Lower lobe of right lung (tissue), 2 donors: ENCODE results near the gene VAC14. TPM values are rescaled to one million over a fixed set of nuclear protein-coding genes. Genes with fewer than 3 reads are reported as not detected.
"Not testable (repeated sequence)": the region's sequence is repeated elsewhere in the genome, so short reads cannot be mapped to it uniquely, and the experiment has no call there.

Source experiments
- ATAC-seq, 2 donors: fragments of 200-7000 bp; cut with Tn5 transposase; one replicate each; pipeline ENCODE4 v1.9.1; 2020 to 2022; ENCODE audit warnings: mild to moderate bottlenecking in 2 of 2, moderate library complexity in 2 of 2
- DNase-seq: peaks from one replicate; pipeline ENCODE4 v3.0.0-alpha.2; 2020
- H3K27ac ChIP-seq: fragments of 200-600 bp; one replicate; pipeline ENCODE4 v1.8.0; 2022
- H3K27me3 ChIP-seq: fragments of 200-600 bp; one replicate; pipeline ENCODE4 v1.8.0; 2022; ENCODE audit warnings: low read depth
- H3K36me3 ChIP-seq: fragments of 200-600 bp; one replicate; pipeline ENCODE4 v1.8.0; 2022; ENCODE audit warnings: mild to moderate bottlenecking
- H3K4me1 ChIP-seq: fragments of 200-600 bp; one replicate; pipeline ENCODE4 v1.8.0; 2022
- H3K4me3 ChIP-seq: fragments of 200-600 bp; one replicate; pipeline ENCODE4 v1.8.0; 2022; ENCODE audit warnings: mild to moderate bottlenecking
- H3K9me3 ChIP-seq: fragments of 200-600 bp; one replicate; pipeline ENCODE4 v1.8.0; 2022
- intact Hi-C: fragments of 100-400 bp; cut with DNase I; formaldehyde crosslinking; loops from one replicate; pipeline ENCODE4 v1.11.0; 2022
- total RNA-seq: library from RNA; stranded (reverse); fragmentation: NEBNext Ultra II Directional; extraction: Animal tissue kit (Norgen Biotek cat#: 25700); gene quantifications from one replicate; pipeline ENCODE4 v1.2.1, GENCODE V29; 2021
- TF ChIP-seq, protein P1 (sequence below): fragments of 200-600 bp; IDR thresholded peaks from one replicate; pipeline ENCODE4 v1.8.0; 2022; ENCODE audit warnings: antibody characterized with exemption, mild to moderate bottlenecking
- donor health status: DM: no; HTN: yes; CAD: no; lungs with severe emphysema.

Gene VAC14
- total RNA-seq, 1 donor from 2014 or later: 49.1 TPM

DNA sequence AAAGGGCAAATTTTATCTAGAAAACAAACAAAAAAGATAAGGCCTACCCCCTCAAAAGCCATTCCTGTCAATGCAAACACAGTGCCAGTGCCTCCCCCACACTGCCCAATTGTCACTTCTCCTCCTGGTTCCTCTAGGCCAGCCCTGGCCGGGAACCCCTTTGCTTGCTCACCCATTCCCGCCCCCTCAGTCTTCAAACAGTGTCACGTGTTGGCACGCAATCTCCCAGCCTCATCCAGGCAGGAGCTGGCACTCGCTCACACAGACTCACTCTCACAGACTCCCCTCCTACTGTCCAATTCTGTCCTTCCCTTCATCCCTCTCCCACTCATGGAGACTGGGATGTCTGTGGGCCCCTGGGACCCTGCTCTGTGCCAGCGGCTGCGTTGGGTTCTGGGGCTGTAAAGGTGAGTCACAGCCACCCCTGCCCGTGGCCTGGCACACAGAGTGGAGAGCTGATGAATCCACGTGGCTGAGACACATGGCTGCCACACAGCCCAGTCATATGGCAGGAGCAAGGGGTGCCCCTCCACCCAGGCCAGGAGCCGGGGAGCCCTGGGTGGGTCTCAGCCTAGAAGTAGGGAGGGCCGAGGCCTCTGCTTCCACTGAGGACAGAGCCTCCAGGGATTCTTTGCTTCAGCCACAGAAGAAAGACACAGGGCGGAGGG, 54.8 kb downstream of the VAC14 start:
- peak overlapping the region; percentile 83 for H3K27ac ChIP-seq
- ATAC-seq: peak; percentile 53 to 78
- TF ChIP-seq, protein P1, sequence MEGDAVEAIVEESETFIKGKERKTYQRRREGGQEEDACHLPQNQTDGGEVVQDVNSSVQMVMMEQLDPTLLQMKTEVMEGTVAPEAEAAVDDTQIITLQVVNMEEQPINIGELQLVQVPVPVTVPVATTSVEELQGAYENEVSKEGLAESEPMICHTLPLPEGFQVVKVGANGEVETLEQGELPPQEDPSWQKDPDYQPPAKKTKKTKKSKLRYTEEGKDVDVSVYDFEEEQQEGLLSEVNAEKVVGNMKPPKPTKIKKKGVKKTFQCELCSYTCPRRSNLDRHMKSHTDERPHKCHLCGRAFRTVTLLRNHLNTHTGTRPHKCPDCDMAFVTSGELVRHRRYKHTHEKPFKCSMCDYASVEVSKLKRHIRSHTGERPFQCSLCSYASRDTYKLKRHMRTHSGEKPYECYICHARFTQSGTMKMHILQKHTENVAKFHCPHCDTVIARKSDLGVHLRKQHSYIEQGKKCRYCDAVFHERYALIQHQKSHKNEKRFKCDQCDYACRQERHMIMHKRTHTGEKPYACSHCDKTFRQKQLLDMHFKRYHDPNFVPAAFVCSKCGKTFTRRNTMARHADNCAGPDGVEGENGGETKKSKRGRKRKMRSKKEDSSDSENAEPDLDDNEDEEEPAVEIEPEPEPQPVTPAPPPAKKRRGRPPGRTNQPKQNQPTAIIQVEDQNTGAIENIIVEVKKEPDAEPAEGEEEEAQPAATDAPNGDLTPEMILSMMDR: no peak
- no peak overlapping the region for H3K4me3 ChIP-seq
- peak; percentile 80 for DNase-seq
- H3K4me1 ChIP-seq: peaks cover 69% of the 10 kb centered on the region
- no peaks in the 10 kb centered on the region for H3K9me3 ChIP-seq
- H3K36me3 ChIP-seq: peaks cover 27% of the 10 kb centered on the region
- H3K27me3 ChIP-seq: no peaks in the 10 kb centered on the region
- intact Hi-C loops: no loop called here

DNA sequence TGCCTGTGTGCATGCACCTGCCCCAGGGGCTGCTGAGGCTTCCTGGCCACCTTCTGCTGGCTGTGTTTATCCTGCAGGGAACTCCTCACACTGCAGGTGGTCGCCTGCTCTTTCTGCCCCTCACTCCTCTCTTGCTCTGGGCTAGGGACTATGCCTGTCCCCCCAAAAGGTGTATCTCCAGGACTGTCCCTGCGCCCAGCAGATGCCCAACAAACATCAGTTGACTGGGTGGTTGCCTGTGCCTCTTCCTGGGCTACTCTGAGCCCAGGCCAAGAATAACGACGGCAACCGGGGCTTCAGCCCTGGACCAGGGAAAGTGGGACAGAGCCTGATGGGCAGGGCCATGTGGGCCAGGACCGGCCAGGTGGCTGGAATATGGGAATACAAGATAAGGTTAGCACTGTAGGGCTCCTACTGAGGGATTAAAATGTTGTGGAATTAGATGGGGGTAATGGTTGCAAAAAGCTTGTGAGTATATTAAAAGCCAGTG, 55.4 kb downstream of the VAC14 start:
- H3K27me3 ChIP-seq: no peaks in the 10 kb centered on the region
- H3K27ac ChIP-seq: peak overlapping the region; percentile 83
- no peak for DNase-seq
- TF ChIP-seq, protein P1: no peak
- intact Hi-C loops: no loop called here
- peaks cover 69% of the 10 kb centered on the region for H3K4me1 ChIP-seq
- no peak for ATAC-seq
- H3K36me3 ChIP-seq: peaks cover 33% of the 10 kb centered on the region
- H3K4me3 ChIP-seq: no peak overlapping the region
- no peaks in the 10 kb centered on the region for H3K9me3 ChIP-seq

DNA sequence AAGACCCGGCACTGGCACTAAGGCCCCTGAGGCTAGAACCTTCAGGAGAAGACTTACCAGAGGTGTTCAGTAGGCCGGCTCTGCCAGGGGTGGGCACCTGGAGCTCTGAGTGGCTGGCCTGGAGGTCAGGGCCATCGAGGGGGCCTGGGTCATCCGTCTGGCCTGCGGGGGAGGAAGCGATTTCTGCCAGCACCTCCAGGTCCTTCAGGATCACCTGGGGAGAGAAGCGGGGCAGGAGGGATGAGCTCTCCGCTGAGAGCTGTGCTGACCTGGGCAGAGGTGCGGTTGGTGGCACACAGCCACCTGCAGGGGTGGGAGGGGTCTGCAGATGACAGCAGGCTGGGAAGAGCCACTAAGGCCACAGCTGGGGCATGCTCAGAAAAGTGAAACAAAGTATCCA, 56.6 kb downstream of the VAC14 start:
- peaks cover 69% of the 10 kb centered on the region for H3K4me1 ChIP-seq
- no peak overlapping the region for H3K27ac ChIP-seq
- H3K4me3 ChIP-seq: no peak overlapping the region
- intact Hi-C loops: no loop called here
- TF ChIP-seq, protein P1: no peak
- DNase-seq: no peak
- no peaks in the 10 kb centered on the region for H3K9me3 ChIP-seq
- H3K36me3 ChIP-seq: peaks cover 34% of the 10 kb centered on the region
- no peak for ATAC-seq
- no peaks in the 10 kb centered on the region for H3K27me3 ChIP-seq

DNA sequence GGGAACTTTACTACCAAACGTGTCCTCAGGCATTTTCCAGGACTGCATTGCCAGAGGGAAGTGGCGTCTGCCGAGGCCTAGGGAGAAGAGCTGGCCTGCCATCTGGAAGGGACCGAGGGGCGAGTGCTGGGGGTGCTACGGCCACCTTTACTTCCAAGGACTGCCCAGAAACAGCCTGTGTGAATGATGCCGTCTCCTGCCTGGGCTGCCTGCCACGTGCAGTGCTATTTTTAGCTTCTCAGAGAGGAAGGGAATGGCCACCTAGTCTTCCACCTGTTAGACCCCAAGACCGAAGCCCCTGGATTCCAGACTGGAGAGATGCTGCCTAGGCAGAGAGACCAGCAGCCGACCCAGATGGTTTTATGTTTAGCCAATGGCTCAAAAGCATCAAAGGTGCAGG, 57.2 kb downstream of the VAC14 start:
- Histone ChIP-seq H3K9me3 (no peaks in the 10 kb centered on the region), H3K27ac (no peak overlapping the region), H3K4me3 (no peak overlapping the region), H3K4me1 (peaks cover 67% of the 10 kb centered on the region), H3K27me3 (no peaks in the 10 kb centered on the region), H3K36me3 (peaks cover 34% of the 10 kb centered on the region)
- TF ChIP-seq, protein P1: no peak
- DNase-seq: no peak
- intact Hi-C loops: no loop called here
- no peak for ATAC-seq

DNA sequence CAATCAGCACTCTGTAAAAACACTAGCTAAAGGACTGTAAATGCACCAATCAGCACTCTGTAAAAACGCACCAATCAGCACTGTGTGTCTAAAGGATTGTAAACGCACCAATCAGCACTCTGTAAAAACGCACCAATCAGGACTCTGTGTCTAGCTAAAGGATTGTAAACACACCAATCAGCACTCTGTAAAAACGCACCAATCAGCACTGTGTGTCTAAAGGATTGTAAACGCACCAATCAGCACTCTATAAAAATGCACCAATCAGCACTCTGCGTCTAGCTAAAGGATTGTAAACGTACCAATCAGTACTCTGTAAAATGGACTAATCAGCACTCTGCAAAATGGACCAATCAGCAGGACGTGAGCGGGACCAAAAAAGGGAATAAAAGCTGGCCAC, 58.0 kb downstream of the VAC14 start:
- H3K9me3 ChIP-seq, ATAC-seq, H3K27ac ChIP-seq, H3K27me3 ChIP-seq, intact Hi-C loops, DNase-seq, H3K4me3 ChIP-seq: not testable (repeated sequence)
- Histone ChIP-seq H3K36me3 (peaks cover 34% of the 10 kb centered on the region), H3K4me1 (peaks cover 67% of the 10 kb centered on the region)

DNA sequence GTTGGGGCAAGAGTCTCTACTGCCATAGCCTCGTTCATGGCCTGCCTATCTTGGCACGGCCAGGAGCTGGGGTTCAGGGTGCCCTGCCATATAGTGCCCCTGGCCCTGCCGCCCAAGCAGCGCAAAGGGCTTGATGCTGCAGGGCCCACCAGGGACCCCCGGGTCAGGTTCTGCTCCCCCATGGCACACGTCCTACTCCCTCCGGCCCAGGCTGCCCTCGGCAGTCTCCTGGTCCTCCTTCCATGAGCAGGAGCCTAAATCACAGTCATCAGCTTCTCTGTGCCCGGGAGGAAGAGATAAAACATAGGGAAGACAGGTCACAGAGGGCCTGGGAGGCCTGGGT, 59.2 kb downstream of the VAC14 start:
- peak overlapping the region; percentile 59 for H3K27ac ChIP-seq
- TF ChIP-seq, protein P1: no peak
- no peaks in the 10 kb centered on the region for H3K27me3 ChIP-seq
- peaks cover 67% of the 10 kb centered on the region for H3K4me1 ChIP-seq
- ATAC-seq (no peak), DNase-seq (no peak)
- peaks cover 34% of the 10 kb centered on the region for H3K36me3 ChIP-seq
- intact Hi-C loops: no loop called here
- no peak overlapping the region for H3K4me3 ChIP-seq
- H3K9me3 ChIP-seq: no peaks in the 10 kb centered on the region
